ENCODE results near the gene B3GAT3.

The B3GAT3 gene

GRCh38 chr11:62666259-62666926, 44.6 kb upstream of the B3GAT3 start:
- no peak for TF ChIP-seq TCF12 (IDR thresholded peaks at IDR 0.05; ENCODE audit: low read depth)
- no peak for TF ChIP-seq REST (IDR thresholded peaks at IDR 0.05; ENCODE audit: low read depth)
- TF ChIP-seq FOXM1 (IDR thresholded peaks at IDR 0.05; ENCODE audit: borderline replicate concordance, low read depth) = no peak

GRCh38 chr11:62665599-62666258, 43.9 kb upstream of the B3GAT3 start:
- peak; percentile 47 for TF ChIP-seq MAX (IDR thresholded peaks at IDR 0.05)
- TF ChIP-seq EP300 (IDR thresholded peaks at IDR 0.05; ENCODE audit: borderline replicate concordance) = 0 out of 2 replicates have a peak, but pooled peaks have one; percentile 32
- TF ChIP-seq NFIC (IDR thresholded peaks at IDR 0.05) = 0 out of 2 replicates have a peak, but pooled peaks have one; percentile 1
- no peak for TF ChIP-seq ZBTB7A (IDR thresholded peaks at IDR 0.05; ENCODE audit: low read depth)
- no peak for TF ChIP-seq EGR1 (IDR thresholded peaks at IDR 0.05)
- TF ChIP-seq CREB1 (IDR thresholded peaks at IDR 0.05; ENCODE audit: low read depth) = no peak
- TF ChIP-seq RAD21 (IDR thresholded peaks at IDR 0.05; ENCODE audit: low read depth) = no peak
- TF ChIP-seq TAF1 (IDR thresholded peaks at IDR 0.05; ENCODE audit: low read depth) = no peak

GRCh38 chr11:62665075-62665598, 43.4 kb upstream of the B3GAT3 start, which contains the start of the genes C11orf98 and CSKMT:
Gene C11orf98, minus strand, starts transcription at chr11:62665210. Its CDS starts 41 bp downstream, at chr11:62665169.
Gene CSKMT, plus strand, starts transcription at chr11:62665312. Its CDS starts 568 bp downstream, at chr11:62665880.
- TF ChIP-seq ZBTB7A (IDR thresholded peaks at IDR 0.05; ENCODE audit: low read depth) (peak; percentile 96), NFIC (IDR thresholded peaks at IDR 0.05) (0 out of 2 replicates have a peak, but pooled peaks have one; percentile 6), TEAD4 (IDR thresholded peaks at IDR 0.05) (no peak), CEBPB (IDR thresholded peaks at IDR 0.05) (no peak), FOXM1 (IDR thresholded peaks at IDR 0.05; ENCODE audit: borderline replicate concordance, low read depth) (no peak; the same call in 1 of the 2 replicates), MAX (IDR thresholded peaks at IDR 0.05) (peak; percentile 35; the same call in 1 of the 2 replicates), TCF12 (IDR thresholded peaks at IDR 0.05; ENCODE audit: low read depth) (peak; percentile 41; the same call in 1 of the 2 replicates), RAD21 (IDR thresholded peaks at IDR 0.05; ENCODE audit: low read depth) (no peak), TAF1 (IDR thresholded peaks at IDR 0.05; ENCODE audit: low read depth) (peak; percentile 93), EGR1 (IDR thresholded peaks at IDR 0.05) (no peak), YY1 (IDR thresholded peaks at IDR 0.05; ENCODE audit: low read depth) (no peak), REST (IDR thresholded peaks at IDR 0.05; ENCODE audit: low read depth) (no peak), EP300 (IDR thresholded peaks at IDR 0.05; ENCODE audit: borderline replicate concordance) (no peak), CREB1 (IDR thresholded peaks at IDR 0.05; ENCODE audit: low read depth) (peak; percentile 51), USF1 (IDR thresholded peaks at IDR 0.05) (no peak)

- TF ChIP-seq MAX (IDR thresholded peaks at IDR 0.05) = peak; percentile 10; the same call in 1 of the 2 replicates
- no peak for TF ChIP-seq RAD21 (IDR thresholded peaks at IDR 0.05; ENCODE audit: low read depth)
Measured at GRCh38 chr11:62664405-62665074, 42.8 kb upstream of the B3GAT3 start.

- TF ChIP-seq CREB1 (IDR thresholded peaks at IDR 0.05; ENCODE audit: low read depth) = no peak
- TF ChIP-seq EP300 (IDR thresholded peaks at IDR 0.05; ENCODE audit: borderline replicate concordance) = no peak
- no peak for TF ChIP-seq TEAD4 (IDR thresholded peaks at IDR 0.05)
- no peak for TF ChIP-seq FOXM1 (IDR thresholded peaks at IDR 0.05; ENCODE audit: borderline replicate concordance, low read depth)
- TF ChIP-seq EGR1 (IDR thresholded peaks at IDR 0.05) = no peak
Measured at GRCh38 chr11:62656796-62657429, 35.1 kb upstream of the B3GAT3 start.
